IMR-90 (cell line): ENCODE measurements around the gene SOBP. TPM values are rescaled to one million over a fixed set of nuclear protein-coding genes. Genes with fewer than 3 reads are reported as not detected.

Source experiments
- ATAC-seq: fragments of 200-7000 bp; cut with Tn5 transposase; 2 replicates; pipeline ENCODE4 v1.9.1; 2020; ENCODE audit warnings: low read depth, mild to moderate bottlenecking, moderate library complexity
- BruUV-seq: library from RNA; stranded (reverse); fragments of 400-500 nt; replicated peaks from 2 replicates; lab custom pipeline; 2021; lab: Mats Ljungman, UMichigan
- CTCF ChIA-PET: fragments of 300-600 bp; formaldehyde crosslinking; extraction: SDS; loops from one replicate; lab custom pipeline; 2021; ENCODE audit warnings: antibody characterized with exemption; lab: Yijun Ruan, JAX
- POLR2A ChIA-PET: fragments of 300-600 bp; sonication (Branson Sonifier 250); formaldehyde crosslinking; loops from one replicate; lab custom pipeline; 2022; ENCODE audit warnings: antibody characterized with exemption; ENCODE audit not compliant: unreplicated experiment; lab: Charles Lee
- DNase-seq: peaks from one replicate; pipeline ENCODE4 v3.0.0; 2013
- H2AFZ ChIP-seq: replicated peaks from 2 replicates; pipeline ENCODE3; 2013; ENCODE audit warnings: low read length, mild to moderate bottlenecking; ENCODE audit not compliant: poor library complexity
- H2AK5ac ChIP-seq: 2 replicates; pipeline ENCODE4 v1.6.1; 2013; ENCODE audit warnings: low read depth, low read length, inconsistent platforms
- H2AK9ac ChIP-seq: replicated peaks from 2 replicates; pipeline ENCODE3; 2013; ENCODE audit warnings: mild to moderate bottlenecking, low read depth, low read length, moderate library complexity; ENCODE audit not compliant: poor library complexity
- H2BK120ac ChIP-seq: 2 replicates; pipeline ENCODE4 v1.6.1; 2013; ENCODE audit warnings: low read depth, low read length, inconsistent platforms
- H2BK15ac ChIP-seq: 3 replicates; pipeline ENCODE4 v1.6.1; 2013; ENCODE audit warnings: low read depth, low read length, inconsistent platforms
- H2BK20ac ChIP-seq: 2 replicates; pipeline ENCODE4 v1.6.1; 2013; ENCODE audit warnings: low read depth, mild to moderate bottlenecking, inconsistent platforms, low read length, moderate library complexity
- H2BK5ac ChIP-seq: 2 replicates; pipeline ENCODE4 v1.6.1; 2013; ENCODE audit warnings: mild to moderate bottlenecking, low read depth, low read length, inconsistent platforms; ENCODE audit not compliant: poor library complexity, severe bottlenecking
- H3K14ac ChIP-seq: replicated peaks from 2 replicates; pipeline ENCODE4 v1.6.1; 2013; ENCODE audit warnings: low read depth, low read length, inconsistent platforms
- H3K18ac ChIP-seq: 2 replicates; pipeline ENCODE4 v1.6.1; 2013; ENCODE audit warnings: low read depth, low read length, control low read depth
- H3K23ac ChIP-seq: 2 replicates; pipeline ENCODE4 v1.6.1; 2013; ENCODE audit warnings: low read depth, low read length, inconsistent platforms
- H3K27ac ChIP-seq: 2 replicates; pipeline ENCODE4 v1.5.1; 2013; ENCODE audit warnings: mild to moderate bottlenecking, control low read depth, low read length; ENCODE audit not compliant: insufficient read depth
- H3K27me3 ChIP-seq: 2 replicates; pipeline ENCODE4 v1.6.1; 2013; ENCODE audit warnings: low read length; ENCODE audit not compliant: control insufficient read depth, insufficient read depth
- H3K36me3 ChIP-seq: 2 replicates; pipeline ENCODE4 v1.6.1; 2013; ENCODE audit warnings: low read length, mixed read lengths; ENCODE audit not compliant: control insufficient read depth, insufficient read depth
- H3K4ac ChIP-seq: 2 replicates; pipeline ENCODE4 v1.6.1; 2013; ENCODE audit warnings: low read depth, low read length, inconsistent platforms
- H3K4me1 ChIP-seq: 2 replicates; pipeline ENCODE4 v1.6.1; 2013; ENCODE audit warnings: low read length, mixed read lengths; ENCODE audit not compliant: control insufficient read depth, insufficient read depth
- H3K4me2 ChIP-seq: 2 replicates; pipeline ENCODE4 v1.6.1; 2013; ENCODE audit warnings: low read depth, mild to moderate bottlenecking, control low read depth, low read length, moderate library complexity
- H3K4me3 ChIP-seq: 2 replicates; pipeline ENCODE4 v1.5.1; 2013; ENCODE audit warnings: low read depth, mild to moderate bottlenecking, control low read depth, low read length, moderate library complexity; ENCODE audit not compliant: insufficient read depth
- H3K56ac ChIP-seq: 2 replicates; pipeline ENCODE4 v1.6.1; 2013; ENCODE audit warnings: low read length, inconsistent platforms; ENCODE audit not compliant: insufficient read depth; ENCODE audit errors: extremely low read depth
- H3K79me1 ChIP-seq, 2 experiments: 2 replicates each; pipeline ENCODE4 v1.6.1; 2013; ENCODE audit warnings: low read length in 2 of 2, inconsistent platforms in 1 of 2, low read depth in 1 of 2
- H3K9ac ChIP-seq: 2 replicates; pipeline ENCODE4 v1.6.1; 2013; ENCODE audit warnings: low read depth, low read length, control low read depth
- H3K9me1 ChIP-seq: 2 replicates; pipeline ENCODE4 v1.6.1; 2013; ENCODE audit warnings: low read length, inconsistent platforms; ENCODE audit not compliant: insufficient read depth
- H3K9me3 ChIP-seq: 2 replicates; pipeline ENCODE4 v1.6.1; 2013; ENCODE audit warnings: low read length; ENCODE audit not compliant: control insufficient read depth, insufficient read depth
- H4K20me1 ChIP-seq: 2 replicates; pipeline ENCODE4 v1.6.1; 2013; ENCODE audit warnings: low read length, inconsistent platforms; ENCODE audit not compliant: insufficient read depth
- H4K5ac ChIP-seq: 2 replicates; pipeline ENCODE4 v1.6.1; 2013; ENCODE audit warnings: mild to moderate bottlenecking, low read depth, low read length, control low read depth
- H4K8ac ChIP-seq, 2 experiments: 2 replicates each; pipeline ENCODE4 v1.6.1; 2013; ENCODE audit warnings: low read depth in 2 of 2, low read length in 2 of 2, control low read depth in 1 of 2, inconsistent platforms in 1 of 2
- H4K91ac ChIP-seq: 2 replicates; pipeline ENCODE4 v1.6.1; 2013; ENCODE audit warnings: low read depth, low read length, inconsistent platforms; ENCODE audit not compliant: insufficient read depth
- MAFK ChIP-seq: IDR thresholded peaks from 2 replicates; pipeline ENCODE4 v1.6.1; 2012; ENCODE audit warnings: low read depth, low read length, improper control_type of control experiment
- RCOR1 ChIP-seq: IDR thresholded peaks from 2 replicates; pipeline ENCODE4 v1.6.1; 2012; ENCODE audit warnings: mild to moderate bottlenecking, low read length, improper control_type of control experiment; ENCODE audit not compliant: insufficient replicate concordance
- RFX5 ChIP-seq: IDR thresholded peaks from 2 replicates; pipeline ENCODE4 v1.8.0; 2012; ENCODE audit warnings: low read depth, mild to moderate bottlenecking, low read length, moderate library complexity
- WGBS, 2 experiments: methylation state at CpG; one replicate each; pipeline versions ENCODE4 v1.1.5 to v1.1.7; 2013; ENCODE audit warnings: missing lambda C conversion rate in 2 of 2; ENCODE audit not compliant: insufficient read length in 1 of 2; ENCODE audit errors: extremely low coverage in 2 of 2; 5-methylcytosine and 5-hydroxymethylcytosine counted together
- dilution Hi-C: fragments of 300-500 bp; cut with HindIII; formaldehyde crosslinking; loops from one replicate; pipeline ENCODE4 v1.14.3; 2018; ENCODE audit warnings: low sequenced_read_pairs; ENCODE audit not compliant: unreplicated experiment
- in situ Hi-C: fragments of 300-500 bp; cut with MboI; formaldehyde crosslinking; loops from 3 replicates; pipeline ENCODE4 v1.14.3; 2019; ENCODE audit warnings: low sequenced_read_pairs, inconsistent platforms, mixed read lengths
- intact Hi-C: fragments of 100-400 bp; cut with micrococcal nuclease; formaldehyde crosslinking; loops from 2 replicates; pipeline ENCODE4 v1.10.0; 2022
- polyA plus RNA-seq, 3 experiments: library from polyadenylated mRNA; depleted of rRNA; stranded (reverse); fragments of >200 nt; gene quantifications; 2 replicates each; pipeline ENCODE4 v1.2.3, GENCODE V29; 2012; ENCODE audit warnings: low replicate concordance in 1 of 3
- total RNA-seq: library from RNA; depleted of rRNA; stranded (reverse); fragments of >200 nt; gene quantifications from 2 replicates; pipeline ENCODE4 v1.2.3, GENCODE V29; 2012

SOBP gene
- total and polyA plus RNA-seq, 2 of the 4 experiments (the other 2 are of a cell fraction) = 0.60 to 0.72 TPM

DNA sequence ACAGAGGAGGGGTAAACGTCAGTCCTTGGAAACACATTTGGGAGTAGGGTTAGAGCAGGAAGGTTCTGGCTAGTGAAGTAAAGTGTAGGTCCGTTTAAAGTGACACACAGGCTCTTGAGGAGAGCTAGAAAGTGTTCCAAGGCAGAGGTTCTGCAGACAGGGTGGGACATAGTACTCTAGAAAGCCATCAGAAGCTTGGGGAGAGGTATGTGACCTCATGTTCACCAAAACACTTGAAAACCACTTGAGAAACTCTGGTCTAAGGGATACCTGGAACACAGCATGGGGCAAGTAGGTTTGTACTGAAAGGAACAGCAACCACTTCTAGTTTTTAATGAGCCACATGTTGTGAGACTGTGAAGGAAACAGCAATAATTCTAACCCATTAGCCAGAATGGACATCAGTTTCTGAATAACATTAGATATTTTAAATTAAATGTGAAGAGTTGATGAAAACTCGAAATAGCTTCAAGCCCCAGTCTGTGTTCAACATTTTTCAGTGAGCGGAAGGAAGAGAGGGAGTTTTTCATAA lies 49.0 kb downstream of the SOBP start:
- Histone ChIP-seq H3K23ac (no peak overlapping the region), H2BK15ac (no peak overlapping the region), H3K4me1 (peaks cover 2% of the 10 kb centered on the region; the same call in 1 of the 2 replicates), H3K9me3 (no peaks in the 10 kb centered on the region), H3K27ac (no peak overlapping the region), H3K36me3 (no peaks in the 10 kb centered on the region), H4K5ac (no peak overlapping the region), H2BK20ac (no peak overlapping the region), H3K4me3 (no peak overlapping the region), H3K4me2 (no peak overlapping the region), H3K56ac (no peak overlapping the region), H2BK5ac (no peak overlapping the region), H4K91ac (peak overlapping the region; percentile 19; the same call in 1 of the 2 replicates), H3K79me1 (no peaks in the 10 kb centered on the region), H3K4ac (no peak overlapping the region), H4K8ac (no peak overlapping the region), H2BK120ac (no peak overlapping the region), H3K9me1 (no peaks in the 10 kb centered on the region), H3K18ac (no peak overlapping the region), H3K27me3 (no peaks in the 10 kb centered on the region), H2AFZ (no peak overlapping the region), H3K14ac (no peak overlapping the region), H2AK5ac (no peak overlapping the region), H4K20me1 (no peaks in the 10 kb centered on the region), H2AK9ac (no peak overlapping the region), H3K9ac (no peak overlapping the region)
- no peak for TF ChIP-seq MAFK
- TF ChIP-seq RCOR1 = no peak
- no peak for TF ChIP-seq RFX5
- in situ Hi-C loops = no loop called here
- intact Hi-C loops = no loop called here
- dilution Hi-C loops = no loop called here
- no TSS peak for BruUV-seq
- CTCF ChIA-PET = interaction anchor here (1.4 kb wide), 1 partner anchor 29 kb away, joined by 3 read pairs; no protein-coding TSS in a partner anchor
- POLR2A ChIA-PET = no interaction called here
- DNase-seq (no peak), ATAC-seq (no peak)
- WGBS, 2 experiments = 78% methylated on average over 2 of the region's 4 CpGs; no CpG with 5 or more reads in 1 of the 2 experiments
